Trophoblast cell (in vitro differentiated cells and primary cell): ENCODE measurements around the gene CLEC2A.

ENCODE experiments used
- DNase-seq, 2 donors: peaks; one replicate each; pipeline ENCODE4 v3.0.0-alpha.2; 2016
- H2AFZ ChIP-seq: 2 replicates; pipeline ENCODE4 v1.6.1; 2013; ENCODE audit warnings: low read length, moderate library complexity, mild to moderate bottlenecking; ENCODE audit not compliant: insufficient read depth, poor library complexity
- H2AK5ac ChIP-seq: 2 replicates; pipeline ENCODE4 v1.6.1; 2013; ENCODE audit warnings: mild to moderate bottlenecking, low read length
- H2BK120ac ChIP-seq: 2 replicates; pipeline ENCODE4 v1.6.1; 2013; ENCODE audit warnings: low read length, mild to moderate bottlenecking, moderate library complexity; ENCODE audit not compliant: insufficient read depth, poor library complexity
- H2BK12ac ChIP-seq: 2 replicates; pipeline ENCODE4 v1.6.1; 2013; ENCODE audit warnings: mild to moderate bottlenecking, low read length, moderate library complexity
- H2BK5ac ChIP-seq: 2 replicates; pipeline ENCODE4 v1.6.1; 2013; ENCODE audit warnings: low read length, low read depth, moderate library complexity, mild to moderate bottlenecking; ENCODE audit not compliant: poor library complexity
- H3K14ac ChIP-seq: 2 replicates; pipeline ENCODE4 v1.6.1; 2013; ENCODE audit warnings: mild to moderate bottlenecking, low read length
- H3K18ac ChIP-seq: 2 replicates; pipeline ENCODE4 v1.6.1; 2013; ENCODE audit warnings: mild to moderate bottlenecking, low read length
- H3K23ac ChIP-seq: 2 replicates; pipeline ENCODE4 v1.6.1; 2013; ENCODE audit warnings: low read length
- H3K27ac ChIP-seq: 2 replicates; pipeline ENCODE4 v1.5.1; 2013; ENCODE audit warnings: low read depth, mild to moderate bottlenecking, inconsistent platforms, low read length, moderate library complexity
- H3K27me3 ChIP-seq: 2 replicates; pipeline ENCODE4 v1.6.1; 2013; ENCODE audit warnings: inconsistent platforms, mild to moderate bottlenecking, low read length, moderate library complexity; ENCODE audit not compliant: insufficient read depth
- H3K36me3 ChIP-seq, 2 experiments: 1 replicate in 1 of 2; 2 replicates in 1 of 2; pipeline ENCODE4 v1.6.1; 2013; ENCODE audit warnings: low read length in 2 of 2, mild to moderate bottlenecking in 2 of 2, moderate library complexity in 1 of 2; ENCODE audit not compliant: insufficient read depth in 2 of 2, control insufficient read depth in 1 of 2
- H3K4ac ChIP-seq: 2 replicates; pipeline ENCODE4 v1.6.1; 2013; ENCODE audit warnings: low read depth, mild to moderate bottlenecking, low read length, moderate library complexity
- H3K4me1 ChIP-seq, 2 experiments: 1 replicate in 1 of 2; 2 replicates in 1 of 2; pipeline ENCODE4 v1.6.1; 2013; ENCODE audit warnings: low read length in 2 of 2, mild to moderate bottlenecking in 2 of 2, moderate library complexity in 1 of 2; ENCODE audit not compliant: insufficient read depth in 2 of 2, control insufficient read depth in 1 of 2
- H3K4me2 ChIP-seq: 2 replicates; pipeline ENCODE4 v1.6.1; 2013; ENCODE audit warnings: inconsistent platforms, mild to moderate bottlenecking, low read length, moderate library complexity
- H3K4me3 ChIP-seq: 2 replicates; pipeline ENCODE4 v1.5.1; 2013; ENCODE audit warnings: mild to moderate bottlenecking, low read depth, low read length, inconsistent platforms
- H3K79me1 ChIP-seq: one replicate; pipeline ENCODE4 v1.6.1; 2013; ENCODE audit warnings: low read length
- H3K79me2 ChIP-seq: 2 replicates; pipeline ENCODE4 v1.6.1; 2013; ENCODE audit warnings: low read length, mild to moderate bottlenecking; ENCODE audit not compliant: control insufficient read depth, insufficient read depth, poor library complexity
- H3K9ac ChIP-seq: 2 replicates; pipeline ENCODE4 v1.6.1; 2013; ENCODE audit warnings: mild to moderate bottlenecking, low read length
- H3K9me3 ChIP-seq: 2 replicates; pipeline ENCODE4 v1.6.1; 2013; ENCODE audit warnings: low read depth, mild to moderate bottlenecking, control low read depth, inconsistent platforms, low read length; ENCODE audit not compliant: insufficient read depth
- H4K12ac ChIP-seq: 2 replicates; pipeline ENCODE4 v1.6.1; 2013; ENCODE audit warnings: low read depth, mild to moderate bottlenecking, low read length, moderate library complexity
- H4K8ac ChIP-seq: 2 replicates; pipeline ENCODE4 v1.6.1; 2013; ENCODE audit warnings: low read depth, mild to moderate bottlenecking, low read length, moderate library complexity
- H4K91ac ChIP-seq: one replicate; pipeline ENCODE4 v1.6.1; 2013; ENCODE audit warnings: low read depth, mild to moderate bottlenecking, low read length, moderate library complexity
- WGBS: extraction: QIAGEN DNeasy Blood & Tissue Kit; methylation state at CpG from one replicate; pipeline ENCODE4 v1.1.7; 2013; ENCODE audit warnings: missing lambda C conversion rate; ENCODE audit not compliant: insufficient read length, insufficient coverage; ENCODE audit errors: extremely low coverage; 5-methylcytosine and 5-hydroxymethylcytosine counted together

CLEC2A gene

GRCh38 chr12:9922429-9922828, 9.7 kb downstream of the CLEC2A start:
- Histone ChIP-seq H3K9me3 (no peaks in the 10 kb centered on the region), H2AFZ (no peak overlapping the region), H3K79me1 (no peaks in the 10 kb centered on the region), H3K27ac (no peak overlapping the region), H2BK12ac (no peak overlapping the region), H3K27me3 (no peaks in the 10 kb centered on the region), H3K4me1 (peaks cover 2% of the 10 kb centered on the region in 2 experiments), H2BK120ac (no peak overlapping the region), H4K91ac (no peak overlapping the region), H4K12ac (no peak overlapping the region), H3K14ac (no peak overlapping the region), H3K23ac (no peak overlapping the region), H3K79me2 (no peaks in the 10 kb centered on the region), H2BK5ac (no peak overlapping the region), H3K4me2 (no peak overlapping the region), H4K8ac (no peak overlapping the region), H2AK5ac (no peak overlapping the region), H3K36me3 (no peaks in the 10 kb centered on the region), H3K18ac (no peak overlapping the region), H3K4ac (no peak overlapping the region), H3K4me3 (no peak overlapping the region), H3K9ac (no peak overlapping the region)
- no CpG with 5 or more reads among the region's 1 CpG for WGBS
- DNase-seq, result no peak

DNA sequence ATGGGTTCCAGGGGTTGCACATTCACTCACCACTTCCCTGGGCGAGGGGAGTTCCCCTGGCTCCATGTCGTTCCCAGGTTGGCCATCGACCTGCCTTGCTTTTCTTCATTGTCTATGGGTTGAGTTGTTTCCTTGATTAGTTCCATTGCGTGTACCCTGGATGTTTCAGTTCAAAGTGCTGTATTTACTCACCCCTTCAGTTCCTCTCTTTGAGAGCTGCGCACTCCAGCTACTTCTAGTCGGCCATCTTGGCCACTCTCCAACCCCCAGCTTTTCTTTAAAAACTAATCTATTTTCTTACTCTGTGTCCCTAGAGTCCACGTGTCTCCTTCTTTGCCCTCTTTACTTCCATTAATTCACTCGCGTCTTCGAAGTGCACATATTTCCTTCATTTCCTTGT, 11.7 kb downstream of the CLEC2A start:
- no peak overlapping the region for H2BK120ac ChIP-seq
- H3K27ac ChIP-seq, result no peak overlapping the region
- no peak overlapping the region for H3K14ac ChIP-seq
- H2BK12ac ChIP-seq, result no peak overlapping the region
- H3K4me3 ChIP-seq, result no peak overlapping the region
- no peak overlapping the region for H3K9ac ChIP-seq
- no peak overlapping the region for H3K18ac ChIP-seq
- H3K4me2 ChIP-seq, result no peak overlapping the region
- H3K4ac ChIP-seq, result no peak overlapping the region
- H4K12ac ChIP-seq, result no peak overlapping the region
- no peaks in the 10 kb centered on the region for H3K79me2 ChIP-seq
- no peak overlapping the region for H4K8ac ChIP-seq
- no peak overlapping the region for H4K91ac ChIP-seq
- H3K23ac ChIP-seq, result no peak overlapping the region
- H3K9me3 ChIP-seq, result no peaks in the 10 kb centered on the region
- H3K4me1 ChIP-seq, result no peaks in the 10 kb centered on the region
- no peaks in the 10 kb centered on the region for H3K27me3 ChIP-seq
- H2AK5ac ChIP-seq, result no peak overlapping the region
- no peak overlapping the region for H2AFZ ChIP-seq
- no peaks in the 10 kb centered on the region for H3K36me3 ChIP-seq
- no peaks in the 10 kb centered on the region for H3K79me1 ChIP-seq
- DNase-seq, result no peak
- no peak overlapping the region for H2BK5ac ChIP-seq
- WGBS, result no CpG with 5 or more reads among the region's 10 CpGs

DNA sequence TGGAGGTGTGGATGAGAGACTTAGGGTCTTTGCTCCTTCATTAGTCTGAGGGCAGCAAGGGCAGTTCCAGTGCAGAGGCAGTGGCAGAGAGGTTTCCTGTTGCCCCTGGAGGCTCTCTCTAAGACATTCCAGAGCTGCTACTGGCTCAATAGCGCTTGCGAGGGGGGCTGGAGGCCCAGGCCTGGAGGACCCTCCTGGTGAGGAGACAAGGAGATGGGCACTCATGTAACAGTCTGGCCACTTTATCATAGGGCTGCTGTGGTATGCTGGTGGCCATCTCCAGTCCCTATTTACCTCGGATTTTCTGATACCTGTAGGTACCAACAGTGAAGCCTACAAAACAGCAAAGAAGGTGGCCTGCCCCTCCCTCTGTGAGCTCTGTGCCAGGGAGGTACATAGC, 12.7 kb downstream of the CLEC2A start:
- H4K12ac ChIP-seq, result no peak overlapping the region
- H2BK5ac ChIP-seq, result no peak overlapping the region
- H4K91ac ChIP-seq, result no peak overlapping the region
- H3K9me3 ChIP-seq, result no peaks in the 10 kb centered on the region
- no peak overlapping the region for H3K14ac ChIP-seq
- H3K18ac ChIP-seq, result no peak overlapping the region
- H3K27me3 ChIP-seq, result no peaks in the 10 kb centered on the region
- H2AK5ac ChIP-seq, result no peak overlapping the region
- H3K23ac ChIP-seq, result no peak overlapping the region
- no peak overlapping the region for H3K4me3 ChIP-seq
- H3K9ac ChIP-seq, result no peak overlapping the region
- no peak overlapping the region for H2BK12ac ChIP-seq
- H2AFZ ChIP-seq, result no peak overlapping the region
- H3K4me1 ChIP-seq, result no peaks in the 10 kb centered on the region
- no CpG with 5 or more reads among the region's 3 CpGs for WGBS
- H3K36me3 ChIP-seq, result no peaks in the 10 kb centered on the region
- no peaks in the 10 kb centered on the region for H3K79me1 ChIP-seq
- H3K4me2 ChIP-seq, result no peak overlapping the region
- no peak overlapping the region for H4K8ac ChIP-seq
- no peak overlapping the region for H3K27ac ChIP-seq
- no peak overlapping the region for H2BK120ac ChIP-seq
- H3K4ac ChIP-seq, result no peak overlapping the region
- no peak for DNase-seq
- no peaks in the 10 kb centered on the region for H3K79me2 ChIP-seq

DNA sequence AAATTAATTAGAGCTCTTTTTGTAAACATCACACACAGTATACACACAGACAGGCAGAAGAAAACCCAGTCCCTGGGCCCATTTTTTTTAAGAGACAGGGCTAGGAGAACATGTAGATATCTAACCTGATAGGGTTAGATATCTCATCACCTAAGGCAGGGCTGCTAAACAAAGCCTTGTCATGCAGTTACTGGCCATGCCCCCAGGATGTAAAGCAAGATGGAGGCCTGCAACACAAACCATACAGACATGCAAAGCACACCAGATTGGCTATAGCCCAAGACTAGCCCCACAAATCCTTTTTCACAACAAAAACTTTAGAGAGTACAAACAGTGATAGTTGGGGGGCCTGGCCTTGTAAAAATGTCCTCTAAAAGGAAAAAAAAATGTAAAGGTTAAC, 20.5 kb downstream of the CLEC2A start:
- Histone ChIP-seq H2AFZ (no peak overlapping the region), H4K91ac (no peak overlapping the region), H3K23ac (no peak overlapping the region), H3K79me1 (no peaks in the 10 kb centered on the region), H2BK5ac (no peak overlapping the region), H4K12ac (no peak overlapping the region), H3K9me3 (peaks cover 14% of the 10 kb centered on the region), H2BK120ac (no peak overlapping the region), H3K27ac (no peak overlapping the region), H3K27me3 (no peaks in the 10 kb centered on the region), H3K4me2 (no peak overlapping the region), H3K79me2 (no peaks in the 10 kb centered on the region), H3K14ac (no peak overlapping the region), H3K4me1 (no peaks in the 10 kb centered on the region), H2BK12ac (no peak overlapping the region), H3K4me3 (no peak overlapping the region), H3K36me3 (no peaks in the 10 kb centered on the region), H2AK5ac (no peak overlapping the region), H3K18ac (no peak overlapping the region), H3K9ac (no peak overlapping the region), H3K4ac (no peak overlapping the region), H4K8ac (no peak overlapping the region)
- no peak for DNase-seq
